ENCODE results near the gene ITGA8. TPM values are rescaled to one million over a fixed set of nuclear protein-coding genes. Genes with fewer than 3 reads are reported as not detected.

ITGA8 gene
- total RNA-seq, 1 donor from 2014 or later = 15.5 TPM

DNA sequence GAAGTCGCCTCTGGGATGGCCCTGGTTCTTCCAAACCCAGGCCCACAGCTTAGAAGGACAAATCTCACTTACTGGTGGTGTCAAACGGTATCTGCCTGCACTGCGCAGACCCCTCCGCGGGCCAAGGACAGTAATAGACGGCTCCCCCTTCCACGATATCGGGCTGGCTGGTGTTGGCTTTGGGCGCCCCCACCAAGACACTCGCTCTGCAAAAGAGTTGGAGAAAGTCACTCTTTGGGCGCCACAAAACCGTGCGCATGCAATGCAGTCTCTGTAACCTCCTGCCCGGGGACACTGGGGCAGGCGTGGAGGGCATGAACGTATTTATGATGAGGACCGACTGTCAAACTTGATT lies 1.1 kb downstream of the ITGA8 start:
- Histone ChIP-seq H3K4me1 (no peaks in the 10 kb centered on the region), H3K9me3 (no peaks in the 10 kb centered on the region), H3K4me3 (peak overlapping the region; percentile 52 to 60), H3K27me3 (no peaks in the 10 kb centered on the region), H3K36me3 (no peaks in the 10 kb centered on the region), H3K27ac (peak overlapping the region; percentile 66)
- TF ChIP-seq POLR2AphosphoS5 (IDR thresholded peaks at IDR 0.05; ENCODE audit: insufficient read depth in 1 of 2, low read depth in 1 of 2) (no peak), POLR2A (IDR thresholded peaks at IDR 0.05) (no peak)
- TF ChIP-seq, protein P1, sequence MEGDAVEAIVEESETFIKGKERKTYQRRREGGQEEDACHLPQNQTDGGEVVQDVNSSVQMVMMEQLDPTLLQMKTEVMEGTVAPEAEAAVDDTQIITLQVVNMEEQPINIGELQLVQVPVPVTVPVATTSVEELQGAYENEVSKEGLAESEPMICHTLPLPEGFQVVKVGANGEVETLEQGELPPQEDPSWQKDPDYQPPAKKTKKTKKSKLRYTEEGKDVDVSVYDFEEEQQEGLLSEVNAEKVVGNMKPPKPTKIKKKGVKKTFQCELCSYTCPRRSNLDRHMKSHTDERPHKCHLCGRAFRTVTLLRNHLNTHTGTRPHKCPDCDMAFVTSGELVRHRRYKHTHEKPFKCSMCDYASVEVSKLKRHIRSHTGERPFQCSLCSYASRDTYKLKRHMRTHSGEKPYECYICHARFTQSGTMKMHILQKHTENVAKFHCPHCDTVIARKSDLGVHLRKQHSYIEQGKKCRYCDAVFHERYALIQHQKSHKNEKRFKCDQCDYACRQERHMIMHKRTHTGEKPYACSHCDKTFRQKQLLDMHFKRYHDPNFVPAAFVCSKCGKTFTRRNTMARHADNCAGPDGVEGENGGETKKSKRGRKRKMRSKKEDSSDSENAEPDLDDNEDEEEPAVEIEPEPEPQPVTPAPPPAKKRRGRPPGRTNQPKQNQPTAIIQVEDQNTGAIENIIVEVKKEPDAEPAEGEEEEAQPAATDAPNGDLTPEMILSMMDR (IDR thresholded peaks at IDR 0.05) = no peak
- DNase-seq (ENCODE audit: extremely low spot score in 2 of 2) = no peak
- intact Hi-C loops (cut with DNase I) = loop anchor here (5.0 kb wide), 1 partner anchor 286 kb away; no protein-coding TSS in a partner anchor

DNA sequence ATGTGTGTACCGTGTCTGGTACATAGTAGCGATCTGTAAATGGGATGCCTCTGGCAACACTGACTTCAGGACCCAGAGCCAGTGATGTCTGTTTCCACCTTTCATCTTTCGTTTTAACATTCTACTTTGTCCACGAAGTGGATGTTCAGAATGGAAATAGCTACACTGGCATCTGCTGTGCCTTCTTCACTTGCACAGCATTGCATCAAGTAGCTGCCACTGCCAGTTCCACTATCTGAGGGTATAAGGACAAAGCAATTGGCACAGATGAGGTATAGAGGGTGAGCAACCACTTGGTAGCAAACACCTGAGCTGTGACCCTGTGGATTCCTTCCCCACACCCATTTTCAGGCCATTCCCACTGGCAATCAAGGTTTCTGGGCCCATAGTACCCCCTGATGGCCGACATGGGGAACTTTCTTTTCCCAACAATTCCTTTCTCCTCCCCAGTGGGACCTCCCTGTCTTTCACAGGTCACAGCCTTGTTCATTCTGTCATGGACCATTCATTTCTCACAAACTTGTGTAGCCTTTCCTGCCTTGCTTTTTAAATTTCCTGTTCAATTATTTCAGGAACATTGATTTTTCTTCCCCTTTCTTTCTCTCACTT lies 4.0 kb downstream of the ITGA8 start:
- Histone ChIP-seq H3K36me3 (no peaks in the 10 kb centered on the region), H3K4me3 (no peak overlapping the region), H3K9me3 (no peaks in the 10 kb centered on the region), H3K27me3 (no peaks in the 10 kb centered on the region), H3K27ac (no peak overlapping the region), H3K4me1 (no peaks in the 10 kb centered on the region)
- TF ChIP-seq POLR2A (IDR thresholded peaks at IDR 0.05) (no peak), POLR2AphosphoS5 (IDR thresholded peaks at IDR 0.05; ENCODE audit: insufficient read depth in 1 of 2, low read depth in 1 of 2) (no peak)
- TF ChIP-seq, protein P1 (IDR thresholded peaks at IDR 0.05) = peak in 1 of 3 experiments; percentile 43
- no peak for DNase-seq (ENCODE audit: extremely low spot score in 2 of 2)
- intact Hi-C loops (cut with DNase I) = loop anchor here (5.0 kb wide), 1 partner anchor 283 kb away; no protein-coding TSS in a partner anchor

DNA sequence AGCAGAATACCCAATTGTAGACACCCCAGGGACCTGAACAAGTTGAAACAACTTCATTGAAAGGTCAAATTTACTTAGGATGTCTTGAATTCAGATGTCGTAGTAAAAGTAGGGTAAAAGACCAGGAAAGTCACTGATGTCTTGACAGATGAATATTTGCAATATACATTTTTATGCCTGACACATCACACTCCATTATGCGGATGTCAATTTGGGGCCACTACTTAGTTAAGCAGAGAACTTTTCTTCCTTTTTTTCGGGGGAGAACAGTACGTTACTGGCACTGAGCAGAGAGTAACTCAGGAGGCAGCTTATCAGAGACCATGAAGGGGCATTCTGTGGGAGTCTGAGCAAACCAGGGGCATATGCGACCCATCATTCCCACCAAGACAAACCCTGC lies 4.9 kb downstream of the ITGA8 start:
- Histone ChIP-seq H3K9me3 (no peaks in the 10 kb centered on the region), H3K36me3 (no peaks in the 10 kb centered on the region), H3K4me3 (no peak overlapping the region), H3K4me1 (no peaks in the 10 kb centered on the region), H3K27me3 (no peaks in the 10 kb centered on the region), H3K27ac (no peak overlapping the region)
- intact Hi-C loops (cut with DNase I) = loop anchor here (5.0 kb wide), 1 partner anchor 283 kb away; no protein-coding TSS in a partner anchor
- DNase-seq (ENCODE audit: extremely low spot score in 2 of 2) = no peak
- no peak for TF ChIP-seq POLR2AphosphoS5 (IDR thresholded peaks at IDR 0.05; ENCODE audit: insufficient read depth in 1 of 2, low read depth in 1 of 2)
- TF ChIP-seq POLR2A (IDR thresholded peaks at IDR 0.05) = no peak
- TF ChIP-seq, protein P1 (IDR thresholded peaks at IDR 0.05) = no peak

DNA sequence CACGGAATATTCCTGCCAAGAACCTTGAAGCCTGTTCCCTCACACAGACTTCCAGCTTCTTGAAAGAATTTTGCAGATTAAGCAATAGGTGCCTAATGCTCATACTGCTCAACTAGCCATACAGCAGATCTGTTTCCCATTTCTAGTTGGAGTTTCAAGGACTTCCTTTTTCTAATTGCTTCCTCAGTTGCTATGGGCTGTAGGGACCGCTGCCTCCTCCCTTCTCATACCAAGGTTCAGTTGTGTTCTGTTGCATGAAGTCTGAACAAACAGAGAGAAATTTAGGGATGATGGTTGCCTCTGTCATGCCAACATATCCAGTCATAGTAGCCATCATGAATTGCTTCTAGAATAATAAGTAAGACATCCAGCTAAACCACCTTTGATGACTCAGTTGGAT lies 6.8 kb downstream of the ITGA8 start:
- Histone ChIP-seq H3K36me3 (no peaks in the 10 kb centered on the region), H3K9me3 (no peaks in the 10 kb centered on the region), H3K4me1 (no peaks in the 10 kb centered on the region), H3K27me3 (no peaks in the 10 kb centered on the region), H3K27ac (no peak overlapping the region), H3K4me3 (no peak overlapping the region)
- DNase-seq (ENCODE audit: extremely low spot score in 2 of 2) = no peak
- intact Hi-C loops (cut with DNase I) = no loop called here
- TF ChIP-seq, protein P1 (IDR thresholded peaks at IDR 0.05) = no peak
- TF ChIP-seq POLR2A (IDR thresholded peaks at IDR 0.05) (no peak), POLR2AphosphoS5 (IDR thresholded peaks at IDR 0.05; ENCODE audit: insufficient read depth in 1 of 2, low read depth in 1 of 2) (no peak)

DNA sequence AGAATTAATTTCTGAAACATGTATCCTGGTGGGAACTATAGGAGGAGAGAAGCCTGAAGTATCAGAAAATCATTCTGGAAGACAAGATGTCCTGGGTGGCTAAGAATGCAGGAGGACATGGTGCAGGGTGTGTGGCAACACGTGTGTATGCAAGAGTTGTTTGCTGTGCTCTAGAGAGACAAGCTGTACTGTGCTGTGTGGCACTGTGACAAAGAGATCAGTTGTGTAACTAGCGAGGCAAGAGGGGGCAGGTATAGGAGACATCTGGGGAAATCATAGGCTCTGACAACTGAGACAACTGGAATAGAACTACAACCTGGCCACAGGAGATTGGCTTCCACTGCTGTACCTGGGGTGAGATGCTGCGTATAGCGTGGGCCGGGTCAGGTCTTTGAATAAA lies 9.3 kb downstream of the ITGA8 start:
- no peak for DNase-seq (ENCODE audit: extremely low spot score in 2 of 2)
- no peak for TF ChIP-seq POLR2A (IDR thresholded peaks at IDR 0.05)
- TF ChIP-seq, protein P1 (IDR thresholded peaks at IDR 0.05) = no peak
- intact Hi-C loops (cut with DNase I) = no loop called here
- H3K27ac ChIP-seq = no peak overlapping the region
- no peaks in the 10 kb centered on the region for H3K9me3 ChIP-seq
- H3K36me3 ChIP-seq = no peaks in the 10 kb centered on the region
- no peak overlapping the region for H3K4me3 ChIP-seq
- H3K4me1 ChIP-seq = no peaks in the 10 kb centered on the region
- no peaks in the 10 kb centered on the region for H3K27me3 ChIP-seq
